Measurements from ENCODE around the gene CXorf49B. TPM values are rescaled to one million over a fixed set of nuclear protein-coding genes. Genes with fewer than 3 reads are reported as not detected.

Gene CXorf49B
- total and polyA plus RNA-seq, 9 of the 15 experiments (the other 6 are each of a cell fraction or from before 2014, with no cell fraction given): not detected

- ATAC-seq (no peak), DNase-seq (ENCODE audit: extremely low read depth in 1 of 4, low spot score in 3 of 4) (no peak), FAIRE-seq (no peak)
- no TSS peak for BruUV-seq (replicated peaks)
- no peaks in the 10 kb centered on the region for H3K36me3 ChIP-seq (ENCODE audit: control insufficient read depth, insufficient read depth, low read length)
- no peaks in the 10 kb centered on the region for H3K4me1 ChIP-seq (replicated peaks in 1 of 2; ENCODE audit: control insufficient read depth in 2 of 2, insufficient read depth in 2 of 2, low read length in 2 of 2)
- intact Hi-C loops (cut with micrococcal nuclease) (no loop called here), in situ Hi-C loops (cut with MboI) (no loop called here)
- H3K27me3 ChIP-seq (ENCODE audit: control insufficient read depth in 2 of 2, insufficient read depth in 2 of 2, low read length in 2 of 2): peaks cover 0 to 34% of the 10 kb centered on the region in 2 experiments; a peak in 2 of 5 replicates
- WGBS (ENCODE audit: insufficient coverage, low coverage, missing lambda C conversion rate): 0% methylated on average over 1 of the region's 2 CpGs
- POLR2A ChIA-PET: no interaction called here
- H3K79me2 ChIP-seq (ENCODE audit: control insufficient read depth, insufficient read depth, low read length): no peaks in the 10 kb centered on the region
- H3K9me3 ChIP-seq (replicated peaks; ENCODE audit: control insufficient read depth, insufficient read depth, low read depth, low read length): no peaks in the 10 kb centered on the region
- no peak overlapping the region for H3K4me3 ChIP-seq
- no peak overlapping the region for H2AFZ ChIP-seq (ENCODE audit: low read depth, low read length)
- no peak overlapping the region for H3K27ac ChIP-seq (ENCODE audit: extremely low read depth, low read depth, low read length)
- no peaks in the 10 kb centered on the region for H4K20me1 ChIP-seq (replicated peaks; ENCODE audit: control insufficient read depth, insufficient read depth, low read length)
- H3K9me1 ChIP-seq (ENCODE audit: control insufficient read depth, insufficient read depth, low read length): no peaks in the 10 kb centered on the region
- H3K9ac ChIP-seq (ENCODE audit: insufficient read depth in 1 of 2, low read depth in 2 of 2, low read length in 2 of 2): no peak overlapping the region
- CTCF ChIA-PET (ENCODE audit: low intra/inter-chr PET ratio): no interaction called here
- no peak for TF ChIP-seq ZNF785 (CRISPR knock-in tag; IDR thresholded peaks at IDR 0.05)
- no peak for TF ChIP-seq SUPT5H (IDR thresholded peaks at IDR 0.05)
- no peak overlapping the region for H3K4me2 ChIP-seq (ENCODE audit: insufficient read depth, low read length)
Measured at GRCh38 chrX:71815906-71816156, 52.7 kb downstream of the CXorf49B start.

Small RNA genes lying within 50 kb of the gene (small RNA-seq; reads per million reads assigned to genes)
- gene BX276092.1: not detected
- gene BX276092.6: not detected
- not detected for gene BX276092.8

Other genes starting within 250 kb of the CXorf49B start
- gene OGT, start 230.2 kb upstream of the CXorf49B start, total RNA-seq (2014; rRNA removed): 70.4 and 71.3 TPM in 2 replicates
- gene OGT, start 230.2 kb upstream of the CXorf49B start, total RNA-seq (2014; rRNA removed; fragmentation: Illumina TruSeq; extraction: Trizol): 117 and 133 TPM in 2 replicates
- 91.0 and 97.3 TPM in 2 replicates for gene OGT, start 230.2 kb upstream of the CXorf49B start, total RNA-seq (2015; rRNA removed; fragmentation: Illumina TruSeq; extraction: Trizol)
- gene OGT, start 230.2 kb upstream of the CXorf49B start, total RNA-seq (2021): 141 and 153 TPM in 2 replicates
- gene OGT, start 230.2 kb upstream of the CXorf49B start, polyA plus RNA-seq (2011; rRNA removed): 347 and 456 TPM in 2 replicates
- 109 and 121 TPM in 2 replicates for gene OGT, start 230.2 kb upstream of the CXorf49B start, polyA plus RNA-seq (2014; fragmentation: Illumina TruSeq; extraction: Trizol)
- 10 to 100 TPM; 38.9 to 52.6 TPM for gene OGT, start 230.2 kb upstream of the CXorf49B start, polyA plus RNA-seq (2014; fragmentation: Nextera tagmentation; extraction: Ambion mirVana)
- 170 and 211 TPM in 2 replicates for gene OGT, start 230.2 kb upstream of the CXorf49B start, polyA plus RNA-seq (2014; rRNA removed)
- gene GCNA, start 184.9 kb upstream of the CXorf49B start, total RNA-seq (2014; rRNA removed): 0.45 and 0.86 TPM in 2 replicates
- 0.77 and 0.87 TPM in 2 replicates for gene GCNA, start 184.9 kb upstream of the CXorf49B start, total RNA-seq (2014; rRNA removed; fragmentation: Illumina TruSeq; extraction: Trizol)
- gene GCNA, start 184.9 kb upstream of the CXorf49B start, total RNA-seq (2015; rRNA removed; fragmentation: Illumina TruSeq; extraction: Trizol): 1.2 and 1.4 TPM in 2 replicates
- 0.47 and 0.58 TPM in 2 replicates for gene GCNA, start 184.9 kb upstream of the CXorf49B start, total RNA-seq (2021)
- 0.85 and 1.3 TPM in 2 replicates for gene GCNA, start 184.9 kb upstream of the CXorf49B start, polyA plus RNA-seq (2011; rRNA removed)
- 0.42 and 1.1 TPM in 2 replicates for gene GCNA, start 184.9 kb upstream of the CXorf49B start, polyA plus RNA-seq (2014; fragmentation: Illumina TruSeq; extraction: Trizol)
- gene GCNA, start 184.9 kb upstream of the CXorf49B start, polyA plus RNA-seq (2014; fragmentation: Nextera tagmentation; extraction: Ambion mirVana): under 1 TPM; 0.27 to 0.64 TPM
- gene GCNA, start 184.9 kb upstream of the CXorf49B start, polyA plus RNA-seq (2014; rRNA removed): 1.3 and 1.5 TPM in 2 replicates
- gene CXCR3, start 144.8 kb upstream of the CXorf49B start, total RNA-seq (2014; rRNA removed): not detected in 2 replicates
- not detected in 2 replicates for gene CXCR3, start 144.8 kb upstream of the CXorf49B start, total RNA-seq (2014; rRNA removed; fragmentation: Illumina TruSeq; extraction: Trizol)
- not detected in 2 replicates for gene CXCR3, start 144.8 kb upstream of the CXorf49B start, total RNA-seq (2015; rRNA removed; fragmentation: Illumina TruSeq; extraction: Trizol)
- gene CXCR3, start 144.8 kb upstream of the CXorf49B start, total RNA-seq (2021): not detected in 2 replicates
- not detected in 2 replicates for gene CXCR3, start 144.8 kb upstream of the CXorf49B start, polyA plus RNA-seq (2011; rRNA removed)
- gene CXCR3, start 144.8 kb upstream of the CXorf49B start, polyA plus RNA-seq (2014; fragmentation: Illumina TruSeq; extraction: Trizol): not detected in 2 replicates
- not detected for gene CXCR3, start 144.8 kb upstream of the CXorf49B start, polyA plus RNA-seq (2014; fragmentation: Nextera tagmentation; extraction: Ambion mirVana)
- not detected in 2 replicates for gene CXCR3, start 144.8 kb upstream of the CXorf49B start, polyA plus RNA-seq (2014; rRNA removed)
- gene CXorf49, start 45.1 kb upstream of the CXorf49B start, total RNA-seq (2014; rRNA removed): not detected in 2 replicates
- not detected in 2 replicates for gene CXorf49, start 45.1 kb upstream of the CXorf49B start, total RNA-seq (2014; rRNA removed; fragmentation: Illumina TruSeq; extraction: Trizol)
- not detected in 2 replicates for gene CXorf49, start 45.1 kb upstream of the CXorf49B start, total RNA-seq (2015; rRNA removed; fragmentation: Illumina TruSeq; extraction: Trizol)
- not detected in 2 replicates for gene CXorf49, start 45.1 kb upstream of the CXorf49B start, total RNA-seq (2021)
- gene CXorf49, start 45.1 kb upstream of the CXorf49B start, polyA plus RNA-seq (2011; rRNA removed): not detected in 2 replicates
- gene CXorf49, start 45.1 kb upstream of the CXorf49B start, polyA plus RNA-seq (2014; fragmentation: Illumina TruSeq; extraction: Trizol): not detected in 2 replicates
- gene CXorf49, start 45.1 kb upstream of the CXorf49B start, polyA plus RNA-seq (2014; fragmentation: Nextera tagmentation; extraction: Ambion mirVana): not detected
- not detected in 2 replicates for gene CXorf49, start 45.1 kb upstream of the CXorf49B start, polyA plus RNA-seq (2014; rRNA removed)
- not detected in 2 replicates for gene NHSL2, start 147.5 kb downstream of the CXorf49B start, total RNA-seq (2014; rRNA removed)
- not detected in 2 replicates for gene NHSL2, start 147.5 kb downstream of the CXorf49B start, total RNA-seq (2014; rRNA removed; fragmentation: Illumina TruSeq; extraction: Trizol)
- not detected in 2 replicates for gene NHSL2, start 147.5 kb downstream of the CXorf49B start, total RNA-seq (2015; rRNA removed; fragmentation: Illumina TruSeq; extraction: Trizol)
- 0.02 and 0.04 TPM in 2 replicates for gene NHSL2, start 147.5 kb downstream of the CXorf49B start, total RNA-seq (2021)
- 0.03 TPM in 1 of 2 replicates, not detected in the other for gene NHSL2, start 147.5 kb downstream of the CXorf49B start, polyA plus RNA-seq (2011; rRNA removed)
- gene NHSL2, start 147.5 kb downstream of the CXorf49B start, polyA plus RNA-seq (2014; fragmentation: Illumina TruSeq; extraction: Trizol): not detected in 2 replicates
- gene NHSL2, start 147.5 kb downstream of the CXorf49B start, polyA plus RNA-seq (2014; fragmentation: Nextera tagmentation; extraction: Ambion mirVana): not detected
- 0.01 TPM in 1 of 2 replicates, not detected in the other for gene NHSL2, start 147.5 kb downstream of the CXorf49B start, polyA plus RNA-seq (2014; rRNA removed)